ENCODE data around the gene SLF2. TPM values are rescaled to one million over a fixed set of nuclear protein-coding genes. Genes with fewer than 3 reads are reported as not detected.
A peak's percentile ranks its signal among the peaks of the same experiment; 100 is the strongest.

SLF2 gene
- total and polyA plus RNA-seq, 2 of the 13 experiments (the other 11 are each of a cell fraction or from before 2014, with no cell fraction given): 12.2 to 48.1 TPM

DNA sequence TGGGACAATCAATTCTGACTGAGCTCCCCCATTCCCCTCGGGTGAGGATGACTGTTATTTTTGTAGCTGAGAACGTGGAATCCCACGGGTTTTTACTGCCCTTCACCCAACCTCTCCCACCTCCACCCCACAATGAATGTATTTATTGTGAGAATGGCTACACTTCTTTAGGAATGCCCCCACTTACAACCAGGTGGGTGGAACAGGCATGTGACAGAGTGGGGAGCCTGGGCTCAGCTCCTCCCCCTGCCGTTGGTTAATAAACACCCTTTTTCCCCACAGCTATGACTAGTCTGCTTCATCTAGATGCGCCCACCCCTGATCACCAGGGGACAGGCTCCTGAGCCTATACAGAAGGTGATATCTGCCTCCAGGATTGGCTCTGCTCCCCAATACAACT lies 72.6 kb downstream of the SLF2 start (continued):
- TF ChIP-seq SAP130 (CRISPR knock-in tag; IDR thresholded peaks at IDR 0.05; ENCODE audit: low read depth) (peak; percentile 19; the same call in 1 of the 2 replicates), CCDC6 (CRISPR knock-in tag; IDR thresholded peaks at IDR 0.05) (0 out of 2 replicates have a peak, but pooled peaks have one; percentile 46), KDM2A (CRISPR knock-in tag; IDR thresholded peaks at IDR 0.05; ENCODE audit: borderline replicate concordance, low read depth) (peak; percentile 27), FOXP1 (IDR thresholded peaks at IDR 0.05) (no peak), FOXP1 (CRISPR knock-in tag; IDR thresholded peaks at IDR 0.05) (no peak), SP5 (CRISPR knock-in tag; IDR thresholded peaks at IDR 0.05; ENCODE audit: borderline replicate concordance, low read depth) (peak; percentile 48; the same call in 1 of the 2 replicates), MYC (CRISPR knock-in tag; IDR thresholded peaks at IDR 0.05; ENCODE audit: borderline replicate concordance) (0 out of 2 replicates have a peak, but pooled peaks have one; percentile 24), POLR2G (IDR thresholded peaks at IDR 0.05; ENCODE audit: low read depth, low read length) (peak; percentile 21; the same call in 1 of the 2 replicates), RBM39 (IDR thresholded peaks at IDR 0.05; ENCODE audit: low read depth, low read length, poor library complexity, severe bottlenecking) (no peak), FOXA3 (CRISPR knock-in tag; IDR thresholded peaks at IDR 0.05) (0 out of 2 replicates have a peak, but pooled peaks have one; percentile 26), PHF5A (CRISPR knock-in tag; IDR thresholded peaks at IDR 0.05; ENCODE audit: low read depth, unreplicated experiment) (peak; percentile 55), ZKSCAN5 (CRISPR knock-in tag; IDR thresholded peaks at IDR 0.05) (no peak)
- TF ChIP-seq, protein P1, sequence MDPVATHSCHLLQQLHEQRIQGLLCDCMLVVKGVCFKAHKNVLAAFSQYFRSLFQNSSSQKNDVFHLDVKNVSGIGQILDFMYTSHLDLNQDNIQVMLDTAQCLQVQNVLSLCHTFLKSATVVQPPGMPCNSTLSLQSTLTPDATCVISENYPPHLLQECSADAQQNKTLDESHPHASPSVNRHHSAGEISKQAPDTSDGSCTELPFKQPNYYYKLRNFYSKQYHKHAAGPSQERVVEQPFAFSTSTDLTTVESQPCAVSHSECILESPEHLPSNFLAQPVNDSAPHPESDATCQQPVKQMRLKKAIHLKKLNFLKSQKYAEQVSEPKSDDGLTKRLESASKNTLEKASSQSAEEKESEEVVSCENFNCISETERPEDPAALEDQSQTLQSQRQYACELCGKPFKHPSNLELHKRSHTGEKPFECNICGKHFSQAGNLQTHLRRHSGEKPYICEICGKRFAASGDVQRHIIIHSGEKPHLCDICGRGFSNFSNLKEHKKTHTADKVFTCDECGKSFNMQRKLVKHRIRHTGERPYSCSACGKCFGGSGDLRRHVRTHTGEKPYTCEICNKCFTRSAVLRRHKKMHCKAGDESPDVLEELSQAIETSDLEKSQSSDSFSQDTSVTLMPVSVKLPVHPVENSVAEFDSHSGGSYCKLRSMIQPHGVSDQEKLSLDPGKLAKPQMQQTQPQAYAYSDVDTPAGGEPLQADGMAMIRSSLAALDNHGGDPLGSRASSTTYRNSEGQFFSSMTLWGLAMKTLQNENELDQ (CRISPR knock-in tag; IDR thresholded peaks at IDR 0.05; ENCODE audit: borderline replicate concordance): no peak
- TF ChIP-seq, protein P2, sequence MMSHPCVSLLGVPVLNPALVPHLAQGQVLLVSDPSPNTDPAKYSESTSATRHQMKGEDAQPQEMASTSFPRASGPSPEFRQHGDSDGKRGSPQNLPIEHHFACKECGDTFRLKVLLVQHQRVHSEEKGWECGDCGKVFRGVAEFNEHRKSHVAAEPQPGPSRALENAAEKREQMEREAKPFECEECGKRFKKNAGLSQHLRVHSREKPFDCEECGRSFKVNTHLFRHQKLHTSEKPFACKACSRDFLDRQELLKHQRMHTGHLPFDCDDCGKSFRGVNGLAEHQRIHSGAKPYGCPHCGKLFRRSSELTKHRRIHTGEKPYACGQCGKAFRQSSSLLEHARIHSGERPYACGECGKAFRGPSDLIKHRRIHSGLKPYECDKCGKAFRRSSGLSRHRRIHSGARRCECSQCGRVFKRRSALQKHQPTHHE (CRISPR knock-in tag; IDR thresholded peaks at IDR 0.05; ENCODE audit: borderline replicate concordance): no peak
- TF ChIP-seq, protein P3, sequence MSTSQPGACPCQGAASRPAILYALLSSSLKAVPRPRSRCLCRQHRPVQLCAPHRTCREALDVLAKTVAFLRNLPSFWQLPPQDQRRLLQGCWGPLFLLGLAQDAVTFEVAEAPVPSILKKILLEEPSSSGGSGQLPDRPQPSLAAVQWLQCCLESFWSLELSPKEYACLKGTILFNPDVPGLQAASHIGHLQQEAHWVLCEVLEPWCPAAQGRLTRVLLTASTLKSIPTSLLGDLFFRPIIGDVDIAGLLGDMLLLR (CRISPR knock-in tag; IDR thresholded peaks at IDR 0.05): no peak
- TF ChIP-seq, protein P4, sequence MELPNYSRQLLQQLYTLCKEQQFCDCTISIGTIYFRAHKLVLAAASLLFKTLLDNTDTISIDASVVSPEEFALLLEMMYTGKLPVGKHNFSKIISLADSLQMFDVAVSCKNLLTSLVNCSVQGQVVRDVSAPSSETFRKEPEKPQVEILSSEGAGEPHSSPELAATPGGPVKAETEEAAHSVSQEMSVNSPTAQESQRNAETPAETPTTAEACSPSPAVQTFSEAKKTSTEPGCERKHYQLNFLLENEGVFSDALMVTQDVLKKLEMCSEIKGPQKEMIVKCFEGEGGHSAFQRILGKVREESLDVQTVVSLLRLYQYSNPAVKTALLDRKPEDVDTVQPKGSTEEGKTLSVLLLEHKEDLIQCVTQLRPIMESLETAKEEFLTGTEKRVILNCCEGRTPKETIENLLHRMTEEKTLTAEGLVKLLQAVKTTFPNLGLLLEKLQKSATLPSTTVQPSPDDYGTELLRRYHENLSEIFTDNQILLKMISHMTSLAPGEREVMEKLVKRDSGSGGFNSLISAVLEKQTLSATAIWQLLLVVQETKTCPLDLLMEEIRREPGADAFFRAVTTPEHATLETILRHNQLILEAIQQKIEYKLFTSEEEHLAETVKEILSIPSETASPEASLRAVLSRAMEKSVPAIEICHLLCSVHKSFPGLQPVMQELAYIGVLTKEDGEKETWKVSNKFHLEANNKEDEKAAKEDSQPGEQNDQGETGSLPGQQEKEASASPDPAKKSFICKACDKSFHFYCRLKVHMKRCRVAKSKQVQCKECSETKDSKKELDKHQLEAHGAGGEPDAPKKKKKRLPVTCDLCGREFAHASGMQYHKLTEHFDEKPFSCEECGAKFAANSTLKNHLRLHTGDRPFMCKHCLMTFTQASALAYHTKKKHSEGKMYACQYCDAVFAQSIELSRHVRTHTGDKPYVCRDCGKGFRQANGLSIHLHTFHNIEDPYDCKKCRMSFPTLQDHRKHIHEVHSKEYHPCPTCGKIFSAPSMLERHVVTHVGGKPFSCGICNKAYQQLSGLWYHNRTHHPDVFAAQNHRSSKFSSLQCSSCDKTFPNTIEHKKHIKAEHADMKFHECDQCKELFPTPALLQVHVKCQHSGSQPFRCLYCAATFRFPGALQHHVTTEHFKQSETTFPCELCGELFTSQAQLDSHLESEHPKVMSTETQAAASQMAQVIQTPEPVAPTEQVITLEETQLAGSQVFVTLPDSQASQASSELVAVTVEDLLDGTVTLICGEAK (IDR thresholded peaks at IDR 0.05): no peak
- TF ChIP-seq, protein P4 (CRISPR knock-in tag; IDR thresholded peaks at IDR 0.05): no peak

Measured in HepG2 (cell line).